DOHH2 (cell line): ENCODE measurements around the gene SLIT1.

ENCODE experiments used
- EZH2phosphoT487 ChIP-seq: fragments of 200-600 bp; sonication (generic); IDR thresholded peaks from 2 replicates; pipeline ENCODE4 v1.6.1; 2017; ENCODE audit warnings: borderline replicate concordance, mild to moderate bottlenecking, antibody characterized with exemption, low read length, moderate library complexity, mixed read lengths
- TF ChIP-seq, protein P1 (sequence below): fragments of 200-600 bp; sonication (generic); IDR thresholded peaks from one replicate; pipeline ENCODE4 v1.5.1; 2014; ENCODE audit warnings: antibody characterized with exemption, mild to moderate bottlenecking, low read depth, low read length; ENCODE audit not compliant: poor library complexity, severe bottlenecking

DNA sequence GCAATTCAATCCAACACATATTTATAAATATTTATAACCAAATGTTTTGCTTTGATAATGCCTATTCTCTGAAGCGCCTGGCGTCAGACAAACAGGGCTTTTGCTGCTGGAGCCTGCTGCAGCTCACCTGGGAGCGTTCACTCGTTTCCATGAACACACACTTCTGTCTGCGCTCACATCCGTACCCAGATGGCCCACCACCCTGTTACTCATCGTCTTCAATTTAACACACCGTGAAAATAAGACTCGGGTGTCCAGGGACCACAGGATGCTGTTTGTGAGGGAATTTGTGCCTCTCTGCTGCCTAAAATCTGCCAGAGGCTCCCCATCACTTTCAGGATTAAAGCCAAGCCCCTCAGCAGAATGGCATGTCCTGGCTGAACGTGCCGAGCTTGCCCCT lies 74.1 kb downstream of the SLIT1 start:
- TF ChIP-seq, protein P1, sequence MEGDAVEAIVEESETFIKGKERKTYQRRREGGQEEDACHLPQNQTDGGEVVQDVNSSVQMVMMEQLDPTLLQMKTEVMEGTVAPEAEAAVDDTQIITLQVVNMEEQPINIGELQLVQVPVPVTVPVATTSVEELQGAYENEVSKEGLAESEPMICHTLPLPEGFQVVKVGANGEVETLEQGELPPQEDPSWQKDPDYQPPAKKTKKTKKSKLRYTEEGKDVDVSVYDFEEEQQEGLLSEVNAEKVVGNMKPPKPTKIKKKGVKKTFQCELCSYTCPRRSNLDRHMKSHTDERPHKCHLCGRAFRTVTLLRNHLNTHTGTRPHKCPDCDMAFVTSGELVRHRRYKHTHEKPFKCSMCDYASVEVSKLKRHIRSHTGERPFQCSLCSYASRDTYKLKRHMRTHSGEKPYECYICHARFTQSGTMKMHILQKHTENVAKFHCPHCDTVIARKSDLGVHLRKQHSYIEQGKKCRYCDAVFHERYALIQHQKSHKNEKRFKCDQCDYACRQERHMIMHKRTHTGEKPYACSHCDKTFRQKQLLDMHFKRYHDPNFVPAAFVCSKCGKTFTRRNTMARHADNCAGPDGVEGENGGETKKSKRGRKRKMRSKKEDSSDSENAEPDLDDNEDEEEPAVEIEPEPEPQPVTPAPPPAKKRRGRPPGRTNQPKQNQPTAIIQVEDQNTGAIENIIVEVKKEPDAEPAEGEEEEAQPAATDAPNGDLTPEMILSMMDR, result no peak
- no peak for TF ChIP-seq EZH2phosphoT487
